ENCODE data around the gene MRPS21. TPM values are rescaled to one million over a fixed set of nuclear protein-coding genes. Genes with fewer than 3 reads are reported as not detected.

Gene MRPS21
- polyA plus RNA-seq, 3 donors = 33.0 to 93.9 (median 56.9) TPM

DNA sequence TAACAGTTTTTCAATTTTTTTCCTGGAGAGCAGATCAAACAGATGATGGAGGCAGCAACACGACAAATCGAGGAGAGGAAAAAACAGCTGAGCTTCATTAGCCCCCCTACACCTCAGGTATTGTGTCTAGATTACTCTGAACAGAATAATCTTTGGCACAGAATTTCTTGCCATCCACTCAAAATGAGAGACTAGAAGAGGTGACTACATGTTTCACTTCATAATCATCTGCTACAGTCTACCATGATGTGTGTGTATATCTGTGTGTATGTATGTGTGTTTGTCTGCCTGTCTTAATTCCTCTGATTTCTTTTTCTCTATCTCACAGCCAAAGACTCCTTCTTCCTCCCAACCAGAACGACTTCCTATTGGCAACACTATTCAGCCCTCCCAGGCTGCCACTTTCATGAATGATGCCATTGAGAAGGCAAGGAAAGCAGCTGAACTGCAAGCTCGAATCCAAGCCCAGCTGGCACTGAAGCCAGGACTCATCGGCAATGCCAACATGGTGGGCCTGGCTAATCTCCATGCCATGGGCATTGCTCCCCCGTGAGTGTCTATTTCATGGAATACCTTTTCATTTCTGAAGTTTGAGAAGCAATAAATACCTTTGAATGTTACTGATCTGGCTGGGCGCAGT is 39.1 kb downstream of the MRPS21 start:
- no peak overlapping the region for H3K27ac ChIP-seq (ENCODE audit: low read depth, low read length)
- WGBS, 3 donors = 92 to 95% (median 92%) methylated on average over 7 of the region's 7 CpGs

DNA sequence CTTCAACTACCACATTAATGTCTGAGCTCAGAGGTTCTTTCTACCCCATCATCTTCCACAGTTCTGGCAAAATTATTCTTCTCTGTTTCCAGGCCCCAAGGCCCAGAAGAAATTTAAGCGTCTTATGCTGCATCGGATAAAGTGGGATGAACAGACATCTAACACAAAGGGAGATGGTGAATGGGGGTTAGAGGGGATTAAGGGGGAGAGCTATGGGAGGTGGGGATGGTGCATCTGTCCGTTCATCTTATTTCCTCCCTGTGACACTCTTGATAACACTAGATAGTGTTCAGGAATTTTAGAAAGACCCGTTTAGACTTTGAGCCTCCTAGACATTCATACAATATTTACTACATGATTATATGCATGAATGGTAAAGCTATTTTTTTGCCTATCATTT is 52.7 kb downstream of the MRPS21 start:
- WGBS, 3 donors = 86 to 92% (median 88%) methylated on average over 4 of the region's 4 CpGs
- no peak overlapping the region for H3K27ac ChIP-seq (ENCODE audit: low read depth, low read length)

DNA sequence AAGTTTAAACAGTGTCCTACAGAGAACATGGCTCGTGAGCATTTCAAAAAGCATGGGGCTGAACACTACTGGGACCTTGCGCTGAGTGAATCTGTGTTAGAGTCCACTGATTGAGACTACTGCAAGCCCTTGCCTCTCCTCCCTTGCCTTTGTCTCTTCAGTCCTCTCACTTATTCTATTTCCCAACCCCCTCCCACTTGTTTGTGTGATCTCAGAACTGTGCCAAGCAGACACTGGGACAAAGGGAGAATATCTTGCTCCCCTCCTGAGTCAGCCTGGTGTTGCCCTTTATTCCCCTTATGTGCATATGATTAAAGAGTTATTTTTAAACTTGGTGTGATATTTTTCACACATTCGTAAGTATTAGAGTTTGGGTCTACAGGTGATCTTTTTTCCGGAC is 59.2 kb downstream of the MRPS21 start:
- no peak overlapping the region for H3K27ac ChIP-seq (ENCODE audit: low read depth, low read length)
- WGBS, 3 donors = 85 to 93% (median 92%) methylated on average over 4 of the region's 4 CpGs

Other genes with a start within 250 kb of the MRPS21 start
- gene VPS45, start 226.1 kb upstream of the MRPS21 start, polyA plus RNA-seq = 10 to 100 TPM in 2 of 3 donors, 1 to 10 TPM in 1; 9.6 to 22.4 (median 21.3) TPM
- 10 to 100 TPM in 2 of 3 donors, 1 to 10 TPM in 1; 4.1 to 39.6 (median 29.4) TPM for gene PLEKHO1, start 143.9 kb upstream of the MRPS21 start, polyA plus RNA-seq
- gene ANP32E, start 57.7 kb upstream of the MRPS21 start, polyA plus RNA-seq = 10 to 100 TPM in 2 of 3 donors, 1 to 10 TPM in 1; 6.0 to 33.2 (median 12.9) TPM
- gene CA14, start 36.1 kb upstream of the MRPS21 start, polyA plus RNA-seq = under 1 TPM in 1 of 3 donors, not detected in 2; 0.03 TPM
- 100 to 1,000 TPM in 2 of 3 donors, 10 to 100 TPM in 1; 81.4 to 126 (median 106) TPM for gene APH1A, start 24.8 kb upstream of the MRPS21 start, polyA plus RNA-seq
- 10 to 100 TPM in 2 of 3 donors, 1 to 10 TPM in 1; 2.2 to 50.5 (median 17.8) TPM for gene C1orf54, start 21.1 kb upstream of the MRPS21 start, polyA plus RNA-seq
- 1 to 10 TPM; 1.8 to 2.2 (median 1.8) TPM for gene CIART, start 11.3 kb upstream of the MRPS21 start, polyA plus RNA-seq
- 10 to 100 TPM; 22.0 to 35.8 (median 31.5) TPM for gene PRPF3, start 27.7 kb downstream of the MRPS21 start, polyA plus RNA-seq
- 1 to 10 TPM; 6.7 to 8.7 (median 8.2) TPM for gene RPRD2, start 70.3 kb downstream of the MRPS21 start, polyA plus RNA-seq
- 10 to 100 TPM in 2 of 3 donors, 1 to 10 TPM in 1; 8.9 to 16.9 (median 10.5) TPM for gene TARS2, start 193.6 kb downstream of the MRPS21 start, polyA plus RNA-seq
- gene ECM1, start 214.2 kb downstream of the MRPS21 start, polyA plus RNA-seq = 10 to 100 TPM in 2 of 3 donors, 1 to 10 TPM in 1; 2.7 to 10.8 (median 10.1) TPM
- under 1 TPM in 2 of 3 donors, not detected in 1; 0.15 to 0.18 TPM for gene FALEC, start 221.9 kb downstream of the MRPS21 start, polyA plus RNA-seq

Data from adipose tissue (tissue), 3 donors.